GM18502 (cell line): ENCODE data around the gene ENTPD6.
"Not testable (repeated sequence)": the region's sequence is repeated elsewhere in the genome, so short reads cannot be mapped to it uniquely, and the experiment has no call there.

Experiments
- ATAC-seq: cut with Tn5 transposase; IDR thresholded peaks from one replicate; pipeline ENCODE4 v1.9.1; 2021; ENCODE audit warnings: mild to moderate bottlenecking; ENCODE audit not compliant: unreplicated experiment, poor library complexity

Gene ENTPD6

DNA sequence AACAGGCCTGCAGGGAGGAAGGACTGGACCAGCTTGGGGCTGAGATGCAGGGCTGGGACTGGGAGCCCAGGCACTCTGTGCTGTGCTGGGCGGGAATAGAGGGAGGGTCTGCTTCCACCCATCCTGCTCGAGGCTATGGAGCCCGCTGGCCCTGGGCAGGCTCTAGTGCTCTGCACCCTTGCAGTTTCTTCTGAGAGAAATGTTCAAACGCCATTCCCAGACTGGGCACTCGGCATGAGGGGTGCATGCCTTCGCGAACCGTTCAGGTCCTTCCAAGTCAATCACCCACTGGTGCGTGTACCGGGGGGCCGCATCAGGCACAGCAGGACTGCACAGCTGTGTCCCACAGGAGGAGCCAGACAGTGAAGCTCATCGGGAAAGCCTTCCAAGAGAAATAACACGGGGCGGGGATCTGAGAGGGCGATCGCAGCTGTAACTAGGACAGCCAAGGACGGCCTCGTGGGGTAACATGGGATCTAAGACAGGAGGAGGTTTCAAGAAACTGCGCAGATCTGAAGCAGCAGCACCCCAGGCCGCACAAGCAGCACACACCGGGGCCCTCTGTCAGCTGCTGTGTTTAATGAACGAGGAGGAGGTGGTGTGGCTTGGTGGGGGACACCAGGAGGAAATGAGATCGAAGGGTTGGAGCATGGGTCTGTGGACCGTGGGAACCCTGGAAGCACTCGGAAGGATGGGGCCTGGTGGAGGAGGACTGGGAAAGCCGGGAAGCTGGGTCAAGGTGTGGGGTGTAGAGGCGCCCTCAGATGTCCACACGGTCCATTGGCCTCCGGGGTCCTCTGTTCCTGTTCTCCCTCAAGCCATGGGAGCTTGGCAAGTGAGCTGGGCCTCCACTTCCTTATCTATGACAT is 26.3 kb downstream of the ENTPD6 start:
- no peak for ATAC-seq

DNA sequence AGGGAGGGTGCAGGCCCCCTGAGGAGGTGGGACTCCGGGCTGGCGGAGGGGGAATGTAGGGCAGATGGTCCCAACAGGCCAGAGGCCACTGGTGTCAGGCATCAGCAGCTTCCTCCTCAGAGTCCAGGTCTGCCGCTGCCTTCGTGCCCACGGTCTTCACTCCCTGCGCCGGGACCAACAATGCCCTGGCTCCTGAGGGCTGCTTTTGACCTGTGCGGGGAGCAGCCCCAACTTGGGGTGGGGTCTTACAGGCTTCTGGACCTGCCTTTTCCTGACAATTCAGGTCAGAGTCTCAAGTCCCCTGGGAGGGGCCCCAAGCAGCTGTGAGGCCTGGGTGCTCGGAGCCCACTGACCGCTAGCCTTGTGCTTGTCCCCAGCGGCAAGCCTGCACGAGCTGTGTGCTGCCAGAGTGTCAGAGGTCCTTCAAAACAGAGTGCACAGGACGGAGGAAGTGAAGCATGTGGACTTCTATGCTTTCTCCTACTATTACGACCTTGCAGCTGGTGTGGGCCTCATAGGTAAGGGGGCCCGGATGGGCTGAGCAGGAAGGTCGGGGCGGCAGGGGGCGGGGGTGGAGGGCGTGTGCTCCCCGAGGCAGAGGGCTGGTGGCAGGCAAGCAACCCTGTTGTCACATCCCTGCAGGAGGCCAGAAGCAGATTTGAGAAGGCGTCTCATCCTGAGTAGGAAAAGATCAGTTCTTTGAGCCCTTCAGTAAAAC is 27.1 kb downstream of the ENTPD6 start:
- ATAC-seq = no peak

DNA sequence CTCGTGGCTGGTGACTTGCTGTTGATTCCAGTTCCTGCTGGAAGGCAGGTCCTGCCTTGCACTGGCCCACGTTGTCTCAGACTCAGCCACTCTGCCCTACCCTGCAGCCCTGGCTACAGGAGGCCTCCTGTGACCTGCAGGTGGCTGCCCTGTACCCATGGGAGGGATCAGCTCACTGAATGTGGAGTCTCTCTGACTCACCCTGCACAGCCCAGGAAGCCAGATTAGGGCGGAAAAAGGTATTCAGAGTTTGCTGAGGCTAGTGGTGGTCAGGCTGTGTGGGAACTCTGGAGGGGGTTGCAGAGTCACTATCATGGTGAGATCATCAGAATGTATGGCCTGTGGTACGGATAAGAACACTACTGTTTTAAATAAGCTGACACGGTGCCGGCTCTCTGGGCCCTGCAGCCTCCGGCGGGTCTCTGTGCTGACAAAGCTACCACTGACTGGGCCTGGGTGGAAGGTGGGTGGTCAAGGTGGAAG is 27.7 kb downstream of the ENTPD6 start:
- ATAC-seq = no peak

DNA sequence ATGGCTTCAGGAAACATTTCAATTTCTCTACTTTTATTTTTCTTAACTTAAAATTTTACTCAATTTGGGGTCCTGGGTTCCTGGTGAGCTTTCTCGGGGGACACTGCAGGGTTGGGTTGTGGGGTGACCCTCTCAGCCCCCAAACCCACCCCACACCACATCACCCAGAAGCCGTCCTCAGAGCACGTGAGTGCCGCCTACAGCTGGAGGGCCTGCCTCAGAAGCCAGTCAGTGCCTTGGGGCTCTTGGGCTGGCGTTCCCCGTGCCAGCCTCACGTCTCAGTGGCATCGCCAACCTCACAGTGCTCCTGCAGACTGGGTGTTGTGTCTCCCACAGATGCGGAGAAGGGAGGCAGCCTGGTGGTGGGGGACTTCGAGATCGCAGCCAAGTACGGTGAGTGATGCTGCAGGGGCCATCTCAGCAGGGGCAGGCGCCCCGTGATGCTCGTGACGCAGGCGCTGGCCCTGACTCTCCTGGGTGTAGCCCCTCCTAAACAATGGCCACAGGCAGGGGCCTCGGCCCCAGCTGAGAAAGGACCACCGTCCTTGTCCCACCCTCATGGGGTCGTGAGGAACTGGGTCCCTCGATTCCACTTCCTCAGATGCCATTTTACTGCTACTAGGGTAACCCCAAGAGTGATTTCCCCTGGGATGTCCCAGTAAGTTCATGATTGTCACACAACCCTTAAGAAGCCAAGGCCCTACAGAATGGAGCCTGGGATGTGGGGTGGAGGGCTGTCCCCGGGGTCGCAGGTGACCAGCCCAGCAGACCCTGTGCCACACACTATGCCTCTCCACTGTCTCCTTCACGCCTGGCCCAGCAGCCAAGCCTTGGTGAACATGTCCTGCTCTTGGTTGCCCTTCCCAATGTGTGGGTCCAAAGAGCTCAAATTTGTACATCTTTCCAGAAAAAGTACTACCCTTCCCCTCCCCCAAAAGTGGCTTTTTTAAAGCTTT is 28.5 kb downstream of the ENTPD6 start:
- ATAC-seq = no peak

DNA sequence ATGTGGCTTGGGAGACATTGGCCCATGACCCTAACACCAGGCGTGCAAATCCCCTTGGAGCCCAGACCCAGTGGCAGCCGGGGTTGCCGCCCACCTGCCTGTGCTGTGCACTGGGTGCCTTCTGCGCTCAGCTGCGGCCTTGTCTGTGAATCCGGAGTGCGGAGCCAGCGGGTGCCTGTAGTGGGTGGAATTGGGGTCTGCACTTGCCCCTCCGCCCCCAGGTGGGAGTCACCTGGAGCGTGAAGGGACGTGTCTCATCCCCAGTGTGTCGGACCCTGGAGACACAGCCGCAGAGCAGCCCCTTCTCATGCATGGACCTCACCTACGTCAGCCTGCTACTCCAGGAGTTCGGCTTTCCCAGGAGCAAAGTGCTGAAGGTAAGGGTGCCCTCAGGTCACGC is 29.4 kb downstream of the ENTPD6 start:
- no peak for ATAC-seq

DNA sequence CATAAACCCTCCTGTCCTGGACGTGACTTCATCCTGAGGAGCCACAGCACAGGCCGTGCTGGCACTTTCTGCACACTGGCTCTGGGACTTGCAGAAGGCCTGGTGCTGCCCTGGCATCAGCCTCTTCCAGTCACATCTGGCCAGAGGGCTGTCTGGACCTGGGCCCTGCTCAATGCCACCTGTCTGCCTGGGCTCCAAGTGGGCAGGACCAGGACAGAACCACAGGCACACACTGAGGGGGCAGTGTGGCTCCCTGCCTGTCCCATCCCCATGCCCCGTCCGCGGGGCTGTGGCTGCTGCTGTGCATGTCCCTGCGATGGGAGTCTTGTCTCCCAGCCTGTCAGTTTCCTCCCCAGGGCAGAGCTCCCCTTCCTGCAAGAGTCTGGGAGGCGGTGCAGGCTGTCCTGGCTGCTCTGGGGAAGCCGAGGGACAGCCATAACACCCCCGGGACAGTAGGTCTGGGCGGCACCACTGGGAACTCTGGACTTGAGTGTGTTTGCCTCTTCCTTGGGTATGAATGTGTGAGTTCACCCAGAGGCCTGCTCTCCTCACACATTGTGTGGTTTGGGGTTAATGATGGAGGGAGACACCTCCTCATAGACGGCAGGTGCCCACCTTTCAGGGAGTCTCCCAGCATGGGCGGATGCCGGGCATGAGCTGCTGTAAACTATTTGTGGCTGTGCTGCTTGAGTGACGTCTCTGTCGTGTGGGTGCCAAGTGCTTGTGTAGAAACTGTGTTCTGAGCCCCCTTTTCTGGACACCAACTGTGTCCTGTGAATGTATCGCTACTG is 30.3 kb downstream of the ENTPD6 start:
- no peak for ATAC-seq

DNA sequence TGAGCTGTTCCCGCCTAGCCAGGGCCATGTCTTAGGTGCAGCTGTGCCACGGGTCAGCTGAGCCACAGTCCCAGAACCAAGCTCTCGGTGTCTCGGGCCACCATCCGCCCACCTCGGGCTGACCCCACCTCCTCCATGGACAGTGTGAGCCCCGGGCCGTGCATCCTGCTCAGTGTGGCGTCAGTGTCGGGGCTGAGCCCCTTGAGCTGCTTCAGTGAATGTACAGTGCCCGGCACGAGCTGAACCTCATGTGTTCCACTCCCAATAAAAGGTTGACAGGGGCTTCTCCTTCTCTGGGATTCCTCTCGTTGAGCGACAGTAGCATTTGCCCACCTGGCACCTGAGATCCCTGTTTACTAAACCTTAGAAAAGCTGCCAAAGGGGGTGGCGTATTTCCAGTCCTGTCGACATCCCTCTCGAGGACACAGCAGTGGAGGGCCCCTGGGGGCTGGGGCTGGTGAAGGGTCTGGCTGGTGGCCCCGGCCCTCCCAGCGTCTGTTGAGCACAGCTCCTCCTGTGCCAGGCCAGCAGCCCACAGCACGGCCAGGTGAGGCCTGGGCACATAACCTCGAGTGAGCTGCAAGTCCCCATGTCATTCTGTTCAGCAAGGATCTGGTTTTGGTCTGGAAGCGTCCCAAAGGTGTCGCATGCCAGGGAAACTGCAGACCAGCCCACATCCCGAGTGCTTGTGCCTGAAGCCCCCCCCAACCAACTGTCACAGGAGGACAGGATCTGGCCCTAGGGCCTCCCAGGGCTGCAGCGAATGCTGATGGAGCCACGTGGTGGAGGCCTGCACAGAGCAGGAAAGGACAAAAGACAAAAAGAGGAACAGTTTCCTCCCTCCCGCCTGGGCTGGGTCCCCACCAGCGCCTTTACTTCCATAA is 31.2 kb downstream of the ENTPD6 start:
- ATAC-seq = no peak

DNA sequence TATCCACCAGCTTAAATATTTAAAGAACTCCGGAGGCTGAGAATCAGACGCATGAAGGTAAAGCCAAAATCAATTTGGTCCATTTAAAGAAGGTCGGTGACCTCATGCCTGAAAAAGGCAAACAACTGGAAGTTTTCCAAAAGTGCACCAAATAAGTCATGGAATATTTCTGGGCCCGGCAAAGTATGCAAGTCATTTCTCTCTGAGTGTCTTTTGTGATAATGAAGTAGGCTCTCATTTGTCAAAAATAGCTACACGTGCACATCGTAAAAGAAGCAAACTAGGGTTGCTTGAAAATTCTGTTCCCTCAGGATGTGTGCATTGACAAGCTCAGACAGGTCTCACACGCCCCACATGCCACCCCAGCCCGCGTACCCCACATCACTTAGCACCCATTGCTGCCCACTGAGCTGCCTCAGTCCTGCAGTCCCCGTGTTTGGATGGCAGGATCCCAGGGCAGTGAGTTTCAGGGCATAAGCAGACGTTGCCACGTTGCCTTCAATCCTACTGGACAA is 31.9 kb downstream of the ENTPD6 start:
- no peak for ATAC-seq

DNA sequence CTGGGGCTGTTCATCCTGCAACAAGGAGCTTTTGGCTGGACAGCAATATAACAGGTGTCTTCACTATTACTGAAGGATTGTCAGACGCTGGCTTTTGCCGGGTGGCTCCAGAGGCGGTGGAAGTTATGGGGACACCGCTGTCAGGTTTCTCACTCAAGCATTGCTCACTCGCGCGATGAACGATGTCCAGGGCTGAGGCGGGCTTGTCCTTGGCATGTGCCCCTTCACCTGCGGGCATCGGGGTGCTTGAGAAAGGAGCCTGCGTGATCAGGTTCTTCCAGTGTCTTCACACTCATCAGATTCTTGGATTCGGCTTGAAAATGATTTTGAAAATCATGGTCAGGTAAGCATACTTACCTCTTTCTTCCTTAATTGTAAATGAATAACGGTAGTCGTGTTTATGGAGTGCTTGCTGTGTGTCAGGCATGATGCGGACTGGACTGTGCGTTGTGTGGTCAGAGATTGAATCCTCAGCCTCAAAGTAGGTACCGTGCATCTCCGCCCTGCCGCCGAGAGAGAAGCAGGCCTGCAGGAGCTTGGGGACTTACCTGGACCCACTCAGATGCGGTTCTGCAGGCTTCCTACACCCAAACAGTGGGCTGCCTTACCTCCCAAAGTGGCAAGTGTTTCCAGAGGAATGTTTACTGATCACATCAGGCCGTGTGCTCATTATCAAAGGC is 34.1 kb downstream of the ENTPD6 start:
- ATAC-seq = no peak

DNA sequence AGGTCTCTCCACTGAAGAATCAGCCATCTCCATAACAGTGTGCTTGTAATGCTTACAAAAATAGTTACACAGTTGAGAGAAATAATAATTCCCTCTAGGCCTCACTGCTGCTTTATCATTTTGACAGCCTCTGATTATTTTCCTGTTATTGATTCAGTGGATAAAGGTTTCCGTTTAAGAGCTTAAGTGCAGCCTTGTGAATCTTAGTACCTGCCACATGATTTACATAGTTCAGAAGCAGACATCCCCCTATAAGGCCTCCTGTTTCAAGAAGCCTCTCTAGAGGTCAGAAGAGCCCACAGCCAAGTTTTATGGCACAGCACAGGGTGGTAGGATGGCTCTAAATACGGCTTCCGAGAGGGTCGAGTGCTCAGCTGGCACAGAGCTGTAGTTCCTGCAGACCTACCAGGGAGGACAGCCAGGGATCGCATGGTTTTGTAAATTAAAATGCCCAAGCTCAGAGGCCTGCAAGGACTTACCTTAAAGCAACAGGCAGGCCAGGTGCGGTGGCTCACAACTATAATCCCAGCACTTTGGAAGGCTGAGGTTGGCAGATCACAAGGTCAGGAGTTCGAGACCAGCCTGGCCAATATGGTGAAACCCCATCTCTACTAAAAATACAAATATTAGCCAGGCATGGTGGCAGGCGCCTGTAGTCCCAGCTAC is 34.8 kb downstream of the ENTPD6 start:
- peak; percentile 88 for ATAC-seq

DNA sequence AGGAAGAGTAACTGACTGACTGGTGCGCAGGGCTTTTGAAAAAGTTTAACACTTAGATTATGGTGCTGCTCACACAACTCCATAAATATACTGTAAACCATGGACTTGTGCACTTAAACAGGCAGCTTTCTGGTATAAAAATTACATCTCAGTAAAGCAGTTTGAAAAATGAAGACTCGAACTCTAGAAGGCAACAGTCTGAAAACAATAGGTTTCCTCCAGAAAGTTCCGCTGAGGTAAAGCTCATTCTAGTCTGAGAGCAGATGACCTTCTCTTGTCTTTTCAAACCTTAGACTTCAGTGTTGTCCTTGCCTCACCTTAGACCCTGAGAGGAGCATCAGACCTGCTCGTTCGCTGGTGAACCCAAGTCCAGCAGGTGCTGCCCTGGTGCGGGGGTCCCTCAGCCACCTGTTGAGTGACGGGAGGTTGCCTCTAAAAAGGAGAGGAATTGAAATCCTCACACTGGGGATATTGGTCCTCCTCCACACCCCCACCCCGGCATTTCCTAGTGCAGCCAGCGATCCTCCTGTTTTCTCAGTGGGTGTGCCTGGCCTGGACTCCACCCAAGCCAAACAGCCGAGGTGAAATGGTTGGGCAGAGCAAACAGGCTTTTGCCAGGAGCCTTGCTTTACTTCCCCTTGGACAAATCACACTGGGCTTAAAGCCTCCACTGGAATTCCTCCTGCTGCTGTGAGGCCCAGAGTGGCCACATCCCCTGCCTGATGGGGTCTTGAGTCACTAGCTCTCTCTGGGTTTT is 37.7 kb downstream of the ENTPD6 start:
- no peak for ATAC-seq

DNA sequence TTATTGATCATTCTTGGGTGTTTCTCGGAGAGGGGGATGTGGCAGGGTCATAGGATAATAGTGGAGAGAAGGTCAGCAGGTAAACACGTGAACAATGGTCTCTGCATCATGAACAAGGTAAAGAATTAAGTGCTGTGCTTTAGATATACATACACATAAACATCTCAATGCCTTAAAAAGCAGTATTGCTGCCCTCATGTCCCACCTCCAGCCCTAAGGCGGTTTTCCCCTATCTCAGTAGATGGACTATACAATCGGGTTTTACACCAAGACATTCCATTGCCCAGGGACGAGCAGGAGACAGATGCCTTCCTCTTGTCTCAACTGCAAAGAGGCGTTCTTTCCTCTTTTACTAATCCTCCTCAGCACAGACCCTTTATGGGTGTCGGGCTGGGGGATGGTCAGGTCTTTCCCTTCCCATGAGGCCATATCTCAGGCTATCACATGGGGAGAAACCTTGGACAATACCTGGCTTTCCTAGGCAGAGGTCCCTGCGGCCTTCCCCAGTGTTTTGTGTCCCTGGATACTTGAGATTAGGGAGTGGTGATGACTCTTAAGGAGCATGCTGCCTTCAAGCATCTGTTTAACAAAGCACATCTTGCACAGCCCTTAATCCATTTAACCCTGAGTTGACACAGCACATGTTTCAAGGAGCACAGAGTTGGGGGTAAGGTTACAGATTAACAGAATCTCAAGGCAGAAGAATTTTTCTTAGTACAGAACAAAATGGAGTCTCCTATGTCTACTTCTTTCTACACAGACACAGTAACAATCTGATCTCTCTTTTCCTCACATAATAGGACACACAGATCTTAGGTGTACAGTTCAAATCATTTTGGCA is 38.7 kb downstream of the ENTPD6 start:
- ATAC-seq = not testable (repeated sequence)

DNA sequence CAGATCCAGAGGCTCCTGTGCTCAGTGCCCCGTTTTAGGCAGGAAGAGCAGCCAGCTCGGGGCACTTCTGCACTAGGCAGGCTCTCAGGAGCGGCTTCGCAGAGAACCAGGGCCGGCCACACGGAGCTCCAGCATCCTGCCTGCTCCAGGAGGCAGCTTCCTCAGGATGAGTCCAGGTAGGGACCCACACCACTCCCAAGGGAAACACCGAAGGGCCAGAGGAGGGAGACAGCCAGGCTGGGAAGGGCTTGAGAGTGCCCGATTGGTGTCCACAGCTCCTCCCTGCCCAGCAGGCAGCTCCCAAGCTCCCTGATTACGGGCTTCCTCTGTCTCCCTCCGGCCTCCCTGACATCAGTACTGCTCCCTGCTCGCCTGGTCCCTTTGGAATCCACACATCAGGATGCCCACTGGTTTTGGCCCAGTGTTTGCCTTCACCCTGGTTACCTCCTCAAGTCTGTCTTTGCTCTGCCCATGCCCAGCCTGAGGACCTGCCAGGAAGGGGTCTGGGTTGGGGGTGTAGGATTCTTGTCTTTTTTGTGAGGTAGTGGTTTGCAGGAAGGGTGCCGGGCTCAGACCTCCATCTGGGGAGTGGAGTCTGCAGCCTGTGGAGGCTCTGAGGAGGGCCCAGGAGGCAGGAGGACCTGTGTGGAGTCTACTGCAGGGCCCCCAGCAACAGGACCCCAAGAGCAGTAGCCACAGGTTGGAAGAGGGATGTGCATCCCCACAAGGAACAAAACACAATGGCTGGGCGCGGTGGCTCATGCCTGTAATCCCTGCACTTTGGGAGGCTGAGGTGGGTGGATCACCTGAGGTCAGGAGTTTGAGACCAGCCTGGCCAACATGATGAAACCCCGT is 41.2 kb downstream of the ENTPD6 start:
- no peak for ATAC-seq

DNA sequence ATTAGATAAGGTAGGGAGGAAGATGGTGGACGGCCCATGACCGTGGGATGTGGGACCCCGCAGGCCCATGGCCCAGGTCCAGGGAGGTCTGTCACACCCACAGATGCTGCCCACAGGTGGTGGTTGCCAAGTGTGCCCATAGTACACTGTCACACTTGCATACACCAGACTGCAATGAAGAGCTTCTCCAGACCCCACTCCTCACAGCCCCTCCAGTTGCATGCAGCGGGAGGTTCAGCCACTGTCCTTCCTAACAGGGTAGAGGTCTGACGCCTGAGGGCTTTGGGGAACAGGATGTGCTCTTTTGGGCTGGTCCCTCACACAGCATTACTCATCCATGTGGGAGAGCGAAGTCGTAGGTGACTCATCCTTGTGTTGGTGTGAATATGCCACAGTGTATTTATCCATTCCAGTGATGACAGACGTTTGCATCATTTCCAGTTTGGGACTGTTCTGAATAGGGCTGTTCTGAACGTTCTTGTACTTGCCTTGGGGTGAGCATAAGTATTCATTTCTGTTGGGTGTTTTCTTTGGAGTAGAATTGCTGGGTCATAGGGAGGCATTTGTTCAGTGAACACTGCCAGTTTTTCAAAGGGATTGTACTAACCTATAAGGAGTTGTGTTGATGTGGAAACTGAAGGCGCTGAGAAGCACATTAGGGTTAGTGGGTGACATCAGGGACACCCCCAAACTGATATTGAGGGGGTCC is 42.3 kb downstream of the ENTPD6 start:
- no peak for ATAC-seq
